ENCODE results near the gene MPPED1.

DNA sequence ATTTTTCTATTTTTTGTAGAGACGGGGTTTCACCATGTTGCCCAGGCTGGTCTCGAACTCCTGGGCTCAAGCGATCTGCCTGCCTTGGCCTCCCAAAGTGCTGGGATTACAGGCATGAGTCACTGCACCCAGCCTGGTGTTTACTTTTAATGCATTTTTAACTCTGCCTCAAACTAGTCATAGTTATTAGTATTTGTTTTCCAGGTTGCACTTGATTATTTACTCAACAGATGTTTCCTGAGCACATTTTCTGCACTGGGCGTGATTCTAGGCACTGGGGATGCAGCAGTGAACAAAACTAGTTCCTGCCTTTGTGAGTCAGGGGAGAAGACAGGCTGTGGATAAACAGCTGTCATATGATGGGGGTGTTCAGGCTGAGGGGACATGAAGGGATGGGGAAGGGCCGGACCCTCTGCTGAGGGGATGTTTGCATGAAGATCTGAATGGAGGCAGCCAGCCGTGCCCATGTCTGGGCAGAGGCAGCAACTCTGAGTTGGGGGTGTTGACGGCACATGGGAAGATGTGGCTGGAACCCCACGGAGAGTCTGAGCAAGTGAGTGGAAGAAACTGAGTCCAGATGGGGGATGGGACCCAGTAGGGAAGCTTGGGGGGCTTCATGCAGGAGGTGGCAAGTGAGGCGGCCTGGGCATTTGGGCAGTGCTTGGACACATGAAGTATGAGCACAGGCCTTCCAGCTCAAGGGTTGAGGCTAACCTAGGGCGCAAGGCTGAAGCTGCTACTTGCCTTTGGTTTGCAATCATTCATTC is 34.4 kb downstream of the MPPED1 start:
- TF ChIP-seq, protein P1, sequence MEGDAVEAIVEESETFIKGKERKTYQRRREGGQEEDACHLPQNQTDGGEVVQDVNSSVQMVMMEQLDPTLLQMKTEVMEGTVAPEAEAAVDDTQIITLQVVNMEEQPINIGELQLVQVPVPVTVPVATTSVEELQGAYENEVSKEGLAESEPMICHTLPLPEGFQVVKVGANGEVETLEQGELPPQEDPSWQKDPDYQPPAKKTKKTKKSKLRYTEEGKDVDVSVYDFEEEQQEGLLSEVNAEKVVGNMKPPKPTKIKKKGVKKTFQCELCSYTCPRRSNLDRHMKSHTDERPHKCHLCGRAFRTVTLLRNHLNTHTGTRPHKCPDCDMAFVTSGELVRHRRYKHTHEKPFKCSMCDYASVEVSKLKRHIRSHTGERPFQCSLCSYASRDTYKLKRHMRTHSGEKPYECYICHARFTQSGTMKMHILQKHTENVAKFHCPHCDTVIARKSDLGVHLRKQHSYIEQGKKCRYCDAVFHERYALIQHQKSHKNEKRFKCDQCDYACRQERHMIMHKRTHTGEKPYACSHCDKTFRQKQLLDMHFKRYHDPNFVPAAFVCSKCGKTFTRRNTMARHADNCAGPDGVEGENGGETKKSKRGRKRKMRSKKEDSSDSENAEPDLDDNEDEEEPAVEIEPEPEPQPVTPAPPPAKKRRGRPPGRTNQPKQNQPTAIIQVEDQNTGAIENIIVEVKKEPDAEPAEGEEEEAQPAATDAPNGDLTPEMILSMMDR (conservative IDR thresholded peaks at IDR 0.05; ENCODE audit: low read length), result no peak
- no peak for TF ChIP-seq EZH2phosphoT487 (IDR thresholded peaks at IDR 0.05; ENCODE audit: borderline replicate concordance)

Data from Loucy (cell line).